ENCODE data around the gene OCEL1.
"Not testable (repeated sequence)": the region's sequence is repeated elsewhere in the genome, so short reads cannot be mapped to it uniquely, and the experiment has no call there.

Gene OCEL1

GRCh38 chr19:17226002-17226933 is at the start of gene OCEL1:
TSS of gene OCEL1 (plus strand) at chr19:17226226. CDS start at chr19:17226248, 22 bp downstream.
- DNase-seq (ENCODE audit: low read depth) = peak; percentile 97

GRCh38 chr19:17178291-17178690 is 47.7 kb upstream of the OCEL1 start:
- no peak for DNase-seq (ENCODE audit: low read depth)

DNA sequence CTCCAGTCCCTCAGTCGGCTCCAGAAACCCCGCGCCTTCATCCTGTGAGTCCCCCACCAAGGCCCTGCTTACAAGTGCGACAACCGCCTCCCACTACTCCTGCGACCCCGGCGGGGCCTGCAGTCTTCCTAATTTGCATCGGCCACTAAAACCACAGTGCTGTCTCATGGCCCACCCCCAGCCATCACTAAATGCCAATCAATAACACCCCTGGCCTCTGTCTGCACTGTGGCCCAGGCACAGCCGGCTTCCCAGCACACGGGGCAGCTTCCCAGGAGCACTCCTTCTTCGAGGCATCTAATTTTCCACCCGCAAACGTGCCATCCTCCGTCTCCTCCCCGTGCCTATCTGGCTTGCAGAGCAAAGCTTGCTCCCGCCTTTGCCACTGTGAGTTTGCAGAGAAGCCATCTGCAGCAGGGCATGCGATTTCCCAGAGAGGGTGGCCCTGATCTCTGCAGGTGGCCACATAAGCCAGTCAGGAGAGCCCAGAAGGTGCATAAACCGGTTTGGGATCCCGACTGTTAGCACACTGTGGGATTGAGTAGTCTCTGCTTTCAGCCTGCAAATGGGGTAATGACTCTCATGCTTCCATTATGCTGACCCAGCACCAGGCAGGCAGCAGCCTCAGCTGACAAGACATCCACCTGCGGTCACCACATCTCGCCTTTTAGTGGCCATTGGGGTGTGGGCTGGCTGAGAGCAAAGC is 44.9 kb upstream of the OCEL1 start:
- no peak for DNase-seq (ENCODE audit: low read depth)

DNA sequence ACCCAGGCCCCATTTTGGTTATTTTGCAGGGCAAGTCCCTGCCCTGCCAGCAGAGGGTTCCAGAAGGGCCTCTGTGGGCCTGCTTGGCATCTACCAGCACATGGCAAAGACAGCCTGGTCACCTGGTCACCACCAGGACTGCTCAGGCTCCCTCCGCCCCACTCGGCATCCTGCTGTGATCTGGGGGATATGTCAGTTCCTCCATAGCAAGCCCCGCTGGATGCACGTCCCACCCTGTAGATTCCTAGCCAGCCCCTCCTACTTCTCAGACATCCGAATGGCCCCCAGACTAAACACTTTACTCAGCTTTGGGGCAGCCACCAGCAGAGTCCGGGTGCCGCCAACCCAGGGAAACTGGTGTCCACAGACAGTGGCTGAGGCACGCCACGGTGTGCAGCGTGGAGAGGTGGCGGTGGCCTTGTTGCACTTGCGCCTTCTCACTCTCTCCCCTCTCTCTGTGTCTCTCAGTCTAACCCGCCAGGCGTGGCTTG is 42.7 kb upstream of the OCEL1 start:
- no peak for DNase-seq (ENCODE audit: low read depth)

- no peak for DNase-seq (ENCODE audit: low read depth)
Measured at GRCh38 chr19:17183858-17184321, 42.1 kb upstream of the OCEL1 start.

DNA sequence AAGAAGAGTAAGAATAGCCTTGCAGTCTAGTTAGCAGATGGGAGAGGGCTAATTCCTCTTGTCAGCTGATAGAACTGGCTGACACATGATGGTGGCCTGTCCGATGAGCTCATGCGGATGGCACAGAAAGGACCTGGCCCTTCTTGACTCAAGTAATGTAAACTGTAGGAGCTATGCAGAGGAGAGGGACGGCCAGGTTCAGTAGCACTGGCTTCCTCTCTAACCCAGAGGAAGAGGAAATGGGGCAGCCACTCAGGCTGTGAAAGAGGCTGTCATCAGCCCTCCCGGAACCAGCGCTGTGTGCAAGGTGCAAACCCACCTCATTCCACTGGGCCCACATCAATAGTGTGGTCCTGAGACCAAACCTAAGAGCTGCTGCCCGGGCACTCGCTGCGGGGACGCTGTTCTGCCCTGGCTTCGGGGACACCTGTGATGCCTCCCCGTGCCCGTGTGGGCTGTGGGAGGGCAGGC is 41.6 kb upstream of the OCEL1 start:
- DNase-seq (ENCODE audit: low read depth) = no peak

- no peak for DNase-seq (ENCODE audit: low read depth)
Measured at GRCh38 chr19:17185590-17185989, 40.4 kb upstream of the OCEL1 start.

DNA sequence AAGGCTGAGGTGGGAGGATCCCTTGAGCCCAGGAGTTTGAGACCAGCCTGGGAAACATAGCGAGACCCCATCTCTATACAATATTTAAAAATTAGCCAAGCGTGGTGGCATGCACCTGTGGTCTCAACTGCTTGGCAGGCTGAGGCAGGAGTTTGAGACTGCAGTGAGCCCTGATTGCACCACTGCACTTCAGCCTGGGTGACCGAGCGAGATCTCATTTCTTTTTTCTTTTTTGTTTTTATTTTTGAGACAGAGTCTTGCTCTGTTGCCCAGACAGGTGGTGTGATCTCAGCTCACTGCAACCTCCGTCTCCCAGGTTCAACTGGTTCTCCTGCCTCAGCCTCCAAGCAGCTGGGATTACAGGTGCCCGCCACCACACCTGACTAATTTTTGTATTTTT is 34.3 kb upstream of the OCEL1 start:
- not testable (repeated sequence) for DNase-seq (ENCODE audit: low read depth)

GRCh38 chr19:17192751-17193150 is 33.3 kb upstream of the OCEL1 start:
- DNase-seq (ENCODE audit: low read depth) = no peak

DNA sequence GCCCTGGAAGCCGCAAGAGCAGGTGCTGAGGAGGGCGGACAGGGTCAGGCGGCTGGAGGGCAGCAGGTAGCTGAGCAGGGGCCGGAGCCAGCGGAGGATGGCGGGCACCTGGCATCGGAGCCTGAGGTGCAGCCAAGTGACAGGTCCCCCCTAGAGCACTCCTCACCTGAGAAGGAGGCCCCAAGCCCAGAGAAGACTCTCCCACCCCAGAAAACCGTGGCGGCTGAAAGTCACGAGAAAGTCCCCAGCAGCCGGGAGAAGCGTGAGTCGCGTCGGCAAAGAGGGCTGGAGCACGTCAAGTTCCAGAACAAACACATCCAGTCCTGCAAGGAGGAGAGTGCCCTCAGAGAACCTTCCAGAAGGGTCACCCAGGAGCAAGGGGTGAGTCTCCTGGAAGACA is 31.4 kb upstream of the OCEL1 start:
- DNase-seq (ENCODE audit: low read depth) = no peak

GRCh38 chr19:17195106-17195505 is 30.9 kb upstream of the OCEL1 start:
- no peak for DNase-seq (ENCODE audit: low read depth)

GRCh38 chr19:17196610-17197009 is 29.4 kb upstream of the OCEL1 start:
- DNase-seq (ENCODE audit: low read depth) = no peak

DNA sequence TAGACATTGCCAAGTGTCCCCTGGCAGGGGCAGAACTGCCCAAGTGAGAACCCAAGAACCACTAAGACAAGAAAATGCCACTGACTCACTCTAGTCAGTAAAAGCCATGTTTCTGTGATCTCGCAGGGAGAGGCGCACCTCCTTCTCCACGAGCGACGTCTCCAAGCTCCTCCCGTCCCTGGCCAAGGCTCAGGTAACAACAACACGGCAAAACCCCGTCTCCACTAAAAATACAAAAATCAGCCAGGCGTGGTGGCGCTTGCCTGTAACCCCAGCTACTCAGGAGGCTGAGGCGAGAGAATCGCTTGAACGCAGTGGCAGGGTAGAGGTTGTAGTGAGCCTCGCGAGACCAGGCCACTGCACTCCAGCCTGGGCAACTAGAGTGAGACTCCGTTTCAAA is 28.4 kb upstream of the OCEL1 start:
- no peak for DNase-seq (ENCODE audit: low read depth)

GRCh38 chr19:17200408-17201079 is 25.5 kb upstream of the OCEL1 start:
- DNase-seq (ENCODE audit: low read depth) = no peak

- DNase-seq (ENCODE audit: low read depth) = no peak
Measured at GRCh38 chr19:17202249-17202648, 23.8 kb upstream of the OCEL1 start.

GRCh38 chr19:17202713-17203112 is 23.3 kb upstream of the OCEL1 start:
- DNase-seq (ENCODE audit: low read depth) = no peak

GRCh38 chr19:17205237-17206140 is 20.5 kb upstream of the OCEL1 start:
- peak; percentile 33 for DNase-seq (ENCODE audit: low read depth)

DNA sequence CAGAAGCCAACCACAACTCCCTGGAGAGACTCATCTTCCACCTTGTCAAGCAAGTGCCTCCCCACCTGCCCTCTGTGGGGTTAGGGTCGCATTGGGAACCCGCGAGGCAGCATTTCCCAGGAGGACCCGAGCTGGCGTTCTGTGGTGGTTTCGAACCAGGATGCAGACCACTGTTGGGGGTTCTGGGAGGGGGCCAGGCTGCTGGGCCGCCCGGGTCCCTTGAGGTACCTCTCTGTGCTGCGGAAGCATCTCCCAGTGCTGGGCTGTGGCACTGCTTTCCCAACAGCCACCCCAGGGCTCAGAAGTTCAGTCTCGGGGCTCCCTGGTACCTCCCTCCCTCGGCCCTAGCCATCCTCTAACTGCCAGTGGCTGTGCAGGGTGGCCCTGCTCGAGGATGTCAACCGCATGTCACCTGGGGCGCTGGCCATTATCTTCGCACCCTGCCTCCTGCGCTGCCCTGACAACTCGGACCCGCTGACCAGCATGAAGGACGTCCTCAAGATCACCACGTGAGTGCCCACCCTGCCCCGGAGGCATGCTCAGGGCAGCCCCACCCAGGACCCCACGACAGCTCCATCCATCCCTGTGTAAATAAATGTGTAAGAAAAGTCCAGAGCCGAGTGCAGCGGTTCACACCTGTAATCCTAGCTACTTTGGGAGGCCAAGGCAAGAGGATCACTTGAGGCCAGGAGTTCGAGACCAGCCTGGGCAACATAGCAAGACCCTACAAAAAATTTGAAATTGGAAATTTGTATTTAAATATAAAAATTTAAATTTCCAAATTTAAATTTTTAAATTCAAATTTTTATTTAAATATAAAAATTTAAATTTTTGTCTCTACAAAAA is 19.1 kb upstream of the OCEL1 start:
- no peak for DNase-seq (ENCODE audit: low read depth)

- no peak for DNase-seq (ENCODE audit: low read depth)
Measured at GRCh38 chr19:17209126-17210036, 16.6 kb upstream of the OCEL1 start.
